HCT116 (cell line): Measurements from ENCODE around the gene ZNF423. TPM values are rescaled to one million over a fixed set of nuclear protein-coding genes. Genes with fewer than 3 reads are reported as not detected.

Source experiments
- ATAC-seq: fragments of 200-7000 bp; cut with Tn5 transposase; 2 replicates; pipeline ENCODE4 v1.9.1; 2020; ENCODE audit warnings: mild to moderate bottlenecking, moderate library complexity
- BruUV-seq: library from RNA; stranded (reverse); fragments of 400-500 nt; replicated peaks from 2 replicates; lab custom pipeline; 2021; lab: Mats Ljungman, UMichigan
- CTCF ChIA-PET: fragments of 300-600 bp; sonication (Branson Sonifier 250); formaldehyde crosslinking; loops from one replicate; lab custom pipeline; 2021; ENCODE audit warnings: antibody characterized with exemption; lab: Charles Lee
- POLR2A ChIA-PET: fragments of 300-600, 350-600 bp; sonication (Branson Sonifier 250); formaldehyde crosslinking; loops from one replicate; lab custom pipeline; 2021; ENCODE audit warnings: antibody characterized with exemption; lab: Charles Lee
- RAD21 ChIA-PET, 2 experiments: fragments of 300-600 bp; sonication (Branson Sonifier 250); formaldehyde crosslinking; loops; one replicate each; lab custom pipeline; 2023; ENCODE audit warnings: low total read pairs in 2 of 2; ENCODE audit not compliant: uncharacterized antibody in 2 of 2, unreplicated experiment in 2 of 2, low non-redundant PET in 1 of 2; lab: Charles Lee
- DNase-seq: peaks from one replicate; pipeline ENCODE4 v3.0.0-alpha.2; 2010; ENCODE audit warnings: low read depth, low spot score
- H2AFZ ChIP-seq: fragments of 200-600 bp; shearing (Covaris generic), sonication (generic); 2 replicates; pipeline ENCODE4 v1.6.1; 2017; ENCODE audit warnings: low read depth, mixed run types, mixed read lengths, antibody characterized with exemption, low read length; ENCODE audit not compliant: poor library complexity, severe bottlenecking
- H3K27ac ChIP-seq: 2 replicates; pipeline ENCODE4 v1.5.1; 2012; ENCODE audit warnings: low read depth, low read length
- H3K27me3 ChIP-seq: fragments of 200-600 bp; sonication (generic); 2 replicates; pipeline ENCODE4 v1.6.1; 2016; ENCODE audit warnings: mixed run types, low read length, mixed read lengths; ENCODE audit not compliant: insufficient read depth
- H3K36me3 ChIP-seq, 2 experiments: fragments of 200-500 bp in 1 of 2; fragments of 200-600 bp in 1 of 2; sonication (Bioruptor generic) in 1 of 2; sonication (generic) in 1 of 2; 2 replicates each; pipeline versions ENCODE4 v1.5.1 to v1.6.1; 2014 to 2016; ENCODE audit warnings: low read length in 2 of 2, inconsistent platforms in 1 of 2, mixed read lengths in 1 of 2, mixed run types in 1 of 2; ENCODE audit not compliant: insufficient read depth in 2 of 2, control insufficient read depth in 1 of 2
- H3K4me1 ChIP-seq, 2 experiments: fragments of 200-600 bp in 1 of 2; sonication (generic) in 1 of 2; 2 replicates each; pipeline versions ENCODE4 v1.5.1 to v1.6.1; 2012 to 2017; ENCODE audit warnings: low read length in 2 of 2, inconsistent platforms in 1 of 2, mild to moderate bottlenecking in 1 of 2, mixed read lengths in 1 of 2, mixed run types in 1 of 2, moderate library complexity in 1 of 2; ENCODE audit not compliant: insufficient read depth in 2 of 2, control insufficient read depth in 1 of 2
- H3K4me2 ChIP-seq: fragments of 200-600 bp; sonication (generic); 2 replicates; pipeline ENCODE4 v1.6.1; 2017; ENCODE audit warnings: mixed run types, low read length, mixed read lengths
- H3K4me3 ChIP-seq, 2 experiments: fragments of 200-600 bp in 1 of 2; sonication (generic) in 1 of 2; replicated peaks in 1 of 2; 2 replicates each; pipeline ENCODE4 v1.5.1; 2011 to 2016; ENCODE audit warnings: low read length in 2 of 2, control low read depth in 1 of 2, low read depth in 1 of 2, mild to moderate bottlenecking in 1 of 2, mixed read lengths in 1 of 2, mixed run types in 1 of 2
- H3K79me2 ChIP-seq: fragments of 200-600 bp; sonication (generic); 2 replicates; pipeline ENCODE4 v1.6.1; 2017; ENCODE audit warnings: mild to moderate bottlenecking, mixed run types, low read length, moderate library complexity, mixed read lengths; ENCODE audit not compliant: insufficient read depth
- H3K9ac ChIP-seq: fragments of 200-600 bp; sonication (generic); 2 replicates; pipeline ENCODE4 v1.6.1; 2016; ENCODE audit warnings: low read length, mixed read lengths
- H3K9me2 ChIP-seq: fragments of 200-600 bp; sonication (generic), shearing (Covaris generic); 2 replicates; pipeline ENCODE4 v1.6.1; 2017; ENCODE audit warnings: mixed run types, mild to moderate bottlenecking, moderate library complexity; ENCODE audit not compliant: insufficient read depth
- H3K9me3 ChIP-seq, 2 experiments: fragments of 200-500 bp in 1 of 2; fragments of 200-600 bp in 1 of 2; sonication (Bioruptor generic) in 1 of 2; sonication (generic) in 1 of 2; 2 replicates each; pipeline ENCODE4 v1.6.1; 2014 to 2017; ENCODE audit warnings: low read length in 2 of 2, mixed read lengths in 2 of 2, inconsistent platforms in 1 of 2, low read depth in 1 of 2, mild to moderate bottlenecking in 1 of 2, mixed run types in 1 of 2, moderate library complexity in 1 of 2; ENCODE audit not compliant: control insufficient read depth in 1 of 2, insufficient read depth in 1 of 2
- H4K20me1 ChIP-seq: fragments of 200-600 bp; sonication (generic), shearing (Covaris generic); 2 replicates; pipeline ENCODE4 v1.6.1; 2017; ENCODE audit warnings: mixed run types, mild to moderate bottlenecking, moderate library complexity; ENCODE audit not compliant: insufficient read depth
- ATF3 ChIP-seq: IDR thresholded peaks from 2 replicates; pipeline ENCODE4 v1.6.1; 2012
- CBX3 ChIP-seq: IDR thresholded peaks from 2 replicates; pipeline ENCODE4 v1.6.1; 2012; ENCODE audit warnings: low read depth
- CEBPB ChIP-seq: IDR thresholded peaks from 2 replicates; pipeline ENCODE4 v1.6.1; 2012; ENCODE audit warnings: low read depth
- FOSL1 ChIP-seq: IDR thresholded peaks from 2 replicates; pipeline ENCODE4 v1.6.1; 2012; ENCODE audit warnings: low read depth
- MAX ChIP-seq: IDR thresholded peaks from 2 replicates; pipeline ENCODE4 v1.6.1; 2012
- POLR2A ChIP-seq: IDR thresholded peaks from 2 replicates; pipeline ENCODE4 v1.7.0; 2011; ENCODE audit warnings: borderline replicate concordance; ENCODE audit not compliant: insufficient read depth, insufficient read length; ENCODE audit errors: extremely low read depth
- POLR2AphosphoS5 ChIP-seq: IDR thresholded peaks from 2 replicates; pipeline ENCODE4 v1.6.1; 2011; ENCODE audit warnings: mild to moderate bottlenecking, low read depth, low read length, moderate library complexity
- SP1 ChIP-seq: IDR thresholded peaks from 2 replicates; pipeline ENCODE4 v1.6.1; 2012; ENCODE audit warnings: low read depth
- TCF7L2 ChIP-seq: IDR thresholded peaks from 2 replicates; pipeline ENCODE4 v1.7.0; 2011; ENCODE audit warnings: borderline replicate concordance, inconsistent platforms; ENCODE audit not compliant: insufficient read depth, insufficient read length; ENCODE audit errors: extremely low read depth
- ZBTB33 ChIP-seq: IDR thresholded peaks from 2 replicates; pipeline ENCODE4 v1.6.1; 2011; ENCODE audit warnings: mild to moderate bottlenecking, low read length, moderate library complexity; ENCODE audit not compliant: insufficient replicate concordance; ENCODE audit errors: extremely low read depth
- ZNF274 ChIP-seq: fragments of 200-500 bp; sonication (Bioruptor generic); IDR thresholded peaks from 2 replicates; pipeline ENCODE4 v1.6.1; 2014; ENCODE audit warnings: mild to moderate bottlenecking, low read depth, low read length, inconsistent platforms
- intact Hi-C: fragments of 100-400 bp; cut with micrococcal nuclease; formaldehyde crosslinking; loops from 2 replicates; pipeline ENCODE4 v1.10.0; 2022
- total RNA-seq: library from RNA; stranded (reverse); gene quantifications from one replicate; pipeline ENCODE4 v1.2.1, GENCODE V29; 2021; ENCODE audit not compliant: unreplicated experiment

ZNF423 gene
- total RNA-seq, 1 experiment from 2014 or later, result 0.22 TPM

GRCh38 chr16:49701065-49701685 is 154.7 kb downstream of the ZNF423 start:
- RAD21 ChIA-PET, result no interaction called here
- no peak overlapping the region for H2AFZ ChIP-seq
- CTCF ChIA-PET, result no interaction called here

GRCh38 chr16:49700251-49701064 is 155.5 kb downstream of the ZNF423 start:
- Histone ChIP-seq H3K9ac (no peak overlapping the region), H3K27ac (no peak overlapping the region), H2AFZ (no peak overlapping the region), H3K9me2 (no peaks in the 10 kb centered on the region), H3K4me1 (peaks cover 0 to 5% of the 10 kb centered on the region in 2 experiments; a peak in 2 of 4 replicates), H3K9me3 (no peaks in the 10 kb centered on the region), H3K4me2 (no peak overlapping the region), H3K4me3 (no peak overlapping the region), H3K27me3 (no peaks in the 10 kb centered on the region), H3K36me3 (no peaks in the 10 kb centered on the region), H3K79me2 (no peaks in the 10 kb centered on the region), H4K20me1 (no peaks in the 10 kb centered on the region)
- ATAC-seq (no peak), DNase-seq (no peak)
- ChIA-PET RAD21 (no interaction called here), POLR2A (no interaction called here), CTCF (no interaction called here)
- no TSS peak for BruUV-seq
- intact Hi-C loops, result loop anchor here (10.0 kb wide), 1 partner anchor 146 kb away; no protein-coding TSS in a partner anchor
- no peak for TF ChIP-seq ATF3
- no peak for TF ChIP-seq POLR2A
- TF ChIP-seq POLR2AphosphoS5, result no peak
- TF ChIP-seq TCF7L2, result no peak
- no peak for TF ChIP-seq ZNF274
- no peak for TF ChIP-seq MAX
- no peak for TF ChIP-seq ZBTB33
- TF ChIP-seq CBX3, result no peak

More at GRCh38 chr16:49701065-49701685, 154.7 kb downstream of the ZNF423 start:
- H3K9ac ChIP-seq, result no peak overlapping the region
- DNase-seq (no peak), ATAC-seq (no peak)
- H3K79me2 ChIP-seq, result no peaks in the 10 kb centered on the region
- no peaks in the 10 kb centered on the region for H3K9me2 ChIP-seq
- H3K36me3 ChIP-seq, result no peaks in the 10 kb centered on the region
- intact Hi-C loops, result loop anchor here (10.0 kb wide), 1 partner anchor 146 kb away; no protein-coding TSS in a partner anchor
- no peak overlapping the region for H3K27ac ChIP-seq
- no peak overlapping the region for H3K4me3 ChIP-seq
- POLR2A ChIA-PET, result no interaction called here
- no peak for TF ChIP-seq FOSL1
- TF ChIP-seq SP1, result no peak
- TF ChIP-seq TCF7L2, result no peak
- TF ChIP-seq ATF3, result no peak
- no peak for TF ChIP-seq CEBPB
- H3K4me1 ChIP-seq, result peaks cover 0 to 5% of the 10 kb centered on the region in 2 experiments; a peak in 2 of 4 replicates
- H3K4me2 ChIP-seq, result no peak overlapping the region
- H3K27me3 ChIP-seq, result no peaks in the 10 kb centered on the region
- BruUV-seq, result no TSS peak
- H4K20me1 ChIP-seq, result no peaks in the 10 kb centered on the region
- H3K9me3 ChIP-seq, result no peaks in the 10 kb centered on the region
